IMR-90 (cell line): ENCODE measurements around the gene TXNDC11. TPM values are rescaled to one million over a fixed set of nuclear protein-coding genes. Genes with fewer than 3 reads are reported as not detected.
A peak's percentile ranks its signal among the peaks of the same experiment; 100 is the strongest.

Experiments
- ATAC-seq: fragments of 200-7000 bp; cut with Tn5 transposase; 2 replicates; pipeline ENCODE4 v1.9.1; 2020; ENCODE audit warnings: low read depth, mild to moderate bottlenecking, moderate library complexity
- BruUV-seq: library from RNA; stranded (reverse); fragments of 400-500 nt; replicated peaks from 2 replicates; lab custom pipeline; 2021; lab: Mats Ljungman, UMichigan
- CTCF ChIA-PET: fragments of 300-600 bp; formaldehyde crosslinking; extraction: SDS; loops from one replicate; lab custom pipeline; 2021; ENCODE audit warnings: antibody characterized with exemption; lab: Yijun Ruan, JAX
- POLR2A ChIA-PET: fragments of 300-600 bp; sonication (Branson Sonifier 250); formaldehyde crosslinking; loops from one replicate; lab custom pipeline; 2022; ENCODE audit warnings: antibody characterized with exemption; ENCODE audit not compliant: unreplicated experiment; lab: Charles Lee
- DNase-seq: peaks from one replicate; pipeline ENCODE4 v3.0.0; 2013
- H2AFZ ChIP-seq: replicated peaks from 2 replicates; pipeline ENCODE3; 2013; ENCODE audit warnings: low read length, mild to moderate bottlenecking; ENCODE audit not compliant: poor library complexity
- H2AK5ac ChIP-seq: 2 replicates; pipeline ENCODE4 v1.6.1; 2013; ENCODE audit warnings: low read depth, low read length, inconsistent platforms
- H2AK9ac ChIP-seq: replicated peaks from 2 replicates; pipeline ENCODE3; 2013; ENCODE audit warnings: mild to moderate bottlenecking, low read depth, low read length, moderate library complexity; ENCODE audit not compliant: poor library complexity
- H2BK120ac ChIP-seq: 2 replicates; pipeline ENCODE4 v1.6.1; 2013; ENCODE audit warnings: low read depth, low read length, inconsistent platforms
- H2BK15ac ChIP-seq: 3 replicates; pipeline ENCODE4 v1.6.1; 2013; ENCODE audit warnings: low read depth, low read length, inconsistent platforms
- H2BK20ac ChIP-seq: 2 replicates; pipeline ENCODE4 v1.6.1; 2013; ENCODE audit warnings: low read depth, mild to moderate bottlenecking, inconsistent platforms, low read length, moderate library complexity
- H2BK5ac ChIP-seq: 2 replicates; pipeline ENCODE4 v1.6.1; 2013; ENCODE audit warnings: mild to moderate bottlenecking, low read depth, low read length, inconsistent platforms; ENCODE audit not compliant: poor library complexity, severe bottlenecking
- H3K14ac ChIP-seq: replicated peaks from 2 replicates; pipeline ENCODE4 v1.6.1; 2013; ENCODE audit warnings: low read depth, low read length, inconsistent platforms
- H3K18ac ChIP-seq: 2 replicates; pipeline ENCODE4 v1.6.1; 2013; ENCODE audit warnings: low read depth, low read length, control low read depth
- H3K23ac ChIP-seq: 2 replicates; pipeline ENCODE4 v1.6.1; 2013; ENCODE audit warnings: low read depth, low read length, inconsistent platforms
- H3K27ac ChIP-seq: 2 replicates; pipeline ENCODE4 v1.5.1; 2013; ENCODE audit warnings: mild to moderate bottlenecking, control low read depth, low read length; ENCODE audit not compliant: insufficient read depth
- H3K27me3 ChIP-seq: 2 replicates; pipeline ENCODE4 v1.6.1; 2013; ENCODE audit warnings: low read length; ENCODE audit not compliant: control insufficient read depth, insufficient read depth
- H3K36me3 ChIP-seq: 2 replicates; pipeline ENCODE4 v1.6.1; 2013; ENCODE audit warnings: low read length, mixed read lengths; ENCODE audit not compliant: control insufficient read depth, insufficient read depth
- H3K4ac ChIP-seq: 2 replicates; pipeline ENCODE4 v1.6.1; 2013; ENCODE audit warnings: low read depth, low read length, inconsistent platforms
- H3K4me1 ChIP-seq: 2 replicates; pipeline ENCODE4 v1.6.1; 2013; ENCODE audit warnings: low read length, mixed read lengths; ENCODE audit not compliant: control insufficient read depth, insufficient read depth
- H3K4me2 ChIP-seq: 2 replicates; pipeline ENCODE4 v1.6.1; 2013; ENCODE audit warnings: low read depth, mild to moderate bottlenecking, control low read depth, low read length, moderate library complexity
- H3K4me3 ChIP-seq: 2 replicates; pipeline ENCODE4 v1.5.1; 2013; ENCODE audit warnings: low read depth, mild to moderate bottlenecking, control low read depth, low read length, moderate library complexity; ENCODE audit not compliant: insufficient read depth
- H3K56ac ChIP-seq: 2 replicates; pipeline ENCODE4 v1.6.1; 2013; ENCODE audit warnings: low read length, inconsistent platforms; ENCODE audit not compliant: insufficient read depth; ENCODE audit errors: extremely low read depth
- H3K79me1 ChIP-seq, 2 experiments: 2 replicates each; pipeline ENCODE4 v1.6.1; 2013; ENCODE audit warnings: low read length in 2 of 2, inconsistent platforms in 1 of 2, low read depth in 1 of 2
- H3K9ac ChIP-seq: 2 replicates; pipeline ENCODE4 v1.6.1; 2013; ENCODE audit warnings: low read depth, low read length, control low read depth
- H3K9me1 ChIP-seq: 2 replicates; pipeline ENCODE4 v1.6.1; 2013; ENCODE audit warnings: low read length, inconsistent platforms; ENCODE audit not compliant: insufficient read depth
- H3K9me3 ChIP-seq: 2 replicates; pipeline ENCODE4 v1.6.1; 2013; ENCODE audit warnings: low read length; ENCODE audit not compliant: control insufficient read depth, insufficient read depth
- H4K20me1 ChIP-seq: 2 replicates; pipeline ENCODE4 v1.6.1; 2013; ENCODE audit warnings: low read length, inconsistent platforms; ENCODE audit not compliant: insufficient read depth
- H4K5ac ChIP-seq: 2 replicates; pipeline ENCODE4 v1.6.1; 2013; ENCODE audit warnings: mild to moderate bottlenecking, low read depth, low read length, control low read depth
- H4K8ac ChIP-seq, 2 experiments: 2 replicates each; pipeline ENCODE4 v1.6.1; 2013; ENCODE audit warnings: low read depth in 2 of 2, low read length in 2 of 2, control low read depth in 1 of 2, inconsistent platforms in 1 of 2
- H4K91ac ChIP-seq: 2 replicates; pipeline ENCODE4 v1.6.1; 2013; ENCODE audit warnings: low read depth, low read length, inconsistent platforms; ENCODE audit not compliant: insufficient read depth
- CEBPB ChIP-seq: IDR thresholded peaks from 2 replicates; pipeline ENCODE4 v1.6.1; 2012; ENCODE audit warnings: low read depth, low read length, improper control_type of control experiment
- CHD1 ChIP-seq: IDR thresholded peaks from 2 replicates; pipeline ENCODE4 v1.6.1; 2012; ENCODE audit warnings: low read depth, low read length, improper control_type of control experiment
- MAZ ChIP-seq: IDR thresholded peaks from 2 replicates; pipeline ENCODE4 v1.6.1; 2012; ENCODE audit warnings: low read depth, mild to moderate bottlenecking, low read length, improper control_type of control experiment, moderate library complexity, borderline replicate concordance
- POLR2A ChIP-seq: IDR thresholded peaks from 2 replicates; pipeline ENCODE4 v1.6.1; 2012; ENCODE audit warnings: mild to moderate bottlenecking, low read depth, low read length
- RCOR1 ChIP-seq: IDR thresholded peaks from 2 replicates; pipeline ENCODE4 v1.6.1; 2012; ENCODE audit warnings: mild to moderate bottlenecking, low read length, improper control_type of control experiment; ENCODE audit not compliant: insufficient replicate concordance
- USF2 ChIP-seq: fragments of 150-350 bp; IDR thresholded peaks from 2 replicates; pipeline ENCODE4 v1.6.1; 2017; ENCODE audit warnings: mild to moderate bottlenecking, antibody characterized with exemption, low read length, low read depth
- WGBS, 2 experiments: methylation state at CpG; one replicate each; pipeline versions ENCODE4 v1.1.5 to v1.1.7; 2013; ENCODE audit warnings: missing lambda C conversion rate in 2 of 2; ENCODE audit not compliant: insufficient read length in 1 of 2; ENCODE audit errors: extremely low coverage in 2 of 2; 5-methylcytosine and 5-hydroxymethylcytosine counted together
- dilution Hi-C: fragments of 300-500 bp; cut with HindIII; formaldehyde crosslinking; loops from one replicate; pipeline ENCODE4 v1.14.3; 2018; ENCODE audit warnings: low sequenced_read_pairs; ENCODE audit not compliant: unreplicated experiment
- in situ Hi-C: fragments of 300-500 bp; cut with MboI; formaldehyde crosslinking; loops from 3 replicates; pipeline ENCODE4 v1.14.3; 2019; ENCODE audit warnings: low sequenced_read_pairs, inconsistent platforms, mixed read lengths
- intact Hi-C: fragments of 100-400 bp; cut with micrococcal nuclease; formaldehyde crosslinking; loops from 2 replicates; pipeline ENCODE4 v1.10.0; 2022
- polyA plus RNA-seq, 3 experiments: library from polyadenylated mRNA; depleted of rRNA; stranded (reverse); fragments of >200 nt; gene quantifications; 2 replicates each; pipeline ENCODE4 v1.2.3, GENCODE V29; 2012; ENCODE audit warnings: low replicate concordance in 1 of 3
- total RNA-seq: library from RNA; depleted of rRNA; stranded (reverse); fragments of >200 nt; gene quantifications from 2 replicates; pipeline ENCODE4 v1.2.3, GENCODE V29; 2012
- TF ChIP-seq, protein P1 (sequence below): fragments of 150-350 bp; IDR thresholded peaks from 2 replicates; pipeline ENCODE4 v1.6.1; 2016; ENCODE audit warnings: low read depth, mild to moderate bottlenecking, low read length, moderate library complexity, borderline replicate concordance

TXNDC11 gene
- total and polyA plus RNA-seq, 2 of the 4 experiments (the other 2 are of a cell fraction): 25.3 to 42.9 TPM

DNA sequence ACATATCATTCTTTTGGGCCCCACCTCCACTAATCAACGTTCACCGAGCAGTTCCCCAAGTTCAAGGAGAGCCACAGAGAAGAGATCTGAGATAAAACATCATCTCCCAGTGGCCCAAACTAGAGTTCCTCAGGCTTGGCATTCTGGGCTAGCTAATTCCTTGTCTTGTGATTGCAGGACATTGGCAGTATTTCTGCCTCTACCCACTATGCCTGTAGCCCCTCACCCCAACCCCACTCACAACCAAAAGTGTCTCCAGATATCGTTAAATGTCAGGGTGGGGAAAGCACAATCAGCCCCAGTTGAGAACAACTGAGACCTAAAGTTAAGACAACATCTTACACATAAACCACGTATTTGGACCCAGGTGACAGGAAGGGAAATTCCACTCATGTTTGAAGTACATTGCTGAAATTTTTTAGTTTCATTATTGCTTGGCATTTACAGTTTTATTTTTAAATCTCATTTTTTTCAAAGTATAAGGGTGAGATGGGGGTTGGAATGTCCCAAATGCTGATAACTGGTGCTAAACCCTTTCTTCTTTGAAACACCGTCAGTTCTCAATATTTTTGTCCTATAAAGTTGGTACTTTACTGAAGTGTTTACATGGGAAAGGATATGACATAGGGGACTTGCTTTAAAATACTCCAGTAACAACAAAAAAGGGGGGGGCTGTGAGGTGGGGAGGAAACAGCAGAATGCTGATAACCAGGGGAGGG is 40.8 kb upstream of the TXNDC11 start:
- H3K14ac ChIP-seq: peak overlapping the region; percentile 95
- peak overlapping the region; percentile 94 for H2AK9ac ChIP-seq
- H3K4ac ChIP-seq: peak overlapping the region; percentile 99
- no peaks in the 10 kb centered on the region for H3K9me3 ChIP-seq
- peak overlapping the region; percentile 28; the same call in 1 of the 2 replicates for H3K4me3 ChIP-seq
- H2AK5ac ChIP-seq: peak overlapping the region; percentile 93
- in situ Hi-C loops (no loop called here), intact Hi-C loops (no loop called here), dilution Hi-C loops (no loop called here)
- H2BK15ac ChIP-seq: peak overlapping the region; percentile 89
- H3K18ac ChIP-seq: peak overlapping the region; percentile 97
- BruUV-seq: no TSS peak
- H3K4me1 ChIP-seq: peaks cover 27% of the 10 kb centered on the region
- peak; percentile 45 for DNase-seq
- peak overlapping the region; percentile 92 for H3K27ac ChIP-seq
- H2BK5ac ChIP-seq: peak overlapping the region; percentile 99
- H3K27me3 ChIP-seq: no peaks in the 10 kb centered on the region
- H3K36me3 ChIP-seq: 0 out of 2 replicates have a peak, but pooled peaks cover 1% of the 10 kb centered on the region
- peak overlapping the region; percentile 30 to 95; a peak in 3 of 4 replicates for H4K8ac ChIP-seq
- peak overlapping the region; percentile 95 for H4K5ac ChIP-seq
- peak overlapping the region; percentile 56 for H3K9ac ChIP-seq
- ATAC-seq: peak; percentile 43
- peak overlapping the region; percentile 88 for H3K56ac ChIP-seq
- H3K79me1 ChIP-seq: peaks cover 12 to 67% of the 10 kb centered on the region in 2 experiments
- no CpG with 5 or more reads among the region's 5 CpGs for WGBS, 2 experiments
- peak overlapping the region; percentile 97 for H3K23ac ChIP-seq
- H4K91ac ChIP-seq: peak overlapping the region; percentile 92
- H2AFZ ChIP-seq: peak overlapping the region; percentile 63
- peak overlapping the region; percentile 96 for H2BK120ac ChIP-seq
- H4K20me1 ChIP-seq: peaks cover 17% of the 10 kb centered on the region
- H2BK20ac ChIP-seq: peak overlapping the region; percentile 91
- H3K9me1 ChIP-seq: peaks cover 11% of the 10 kb centered on the region
- POLR2A ChIA-PET: no interaction called here
- TF ChIP-seq USF2: no peak
- TF ChIP-seq MAZ: no peak
- no peak for TF ChIP-seq CEBPB
- no peak for TF ChIP-seq POLR2A
- no peak for TF ChIP-seq CHD1
- TF ChIP-seq, protein P1, sequence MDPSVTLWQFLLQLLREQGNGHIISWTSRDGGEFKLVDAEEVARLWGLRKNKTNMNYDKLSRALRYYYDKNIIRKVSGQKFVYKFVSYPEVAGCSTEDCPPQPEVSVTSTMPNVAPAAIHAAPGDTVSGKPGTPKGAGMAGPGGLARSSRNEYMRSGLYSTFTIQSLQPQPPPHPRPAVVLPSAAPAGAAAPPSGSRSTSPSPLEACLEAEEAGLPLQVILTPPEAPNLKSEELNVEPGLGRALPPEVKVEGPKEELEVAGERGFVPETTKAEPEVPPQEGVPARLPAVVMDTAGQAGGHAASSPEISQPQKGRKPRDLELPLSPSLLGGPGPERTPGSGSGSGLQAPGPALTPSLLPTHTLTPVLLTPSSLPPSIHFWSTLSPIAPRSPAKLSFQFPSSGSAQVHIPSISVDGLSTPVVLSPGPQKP: no peak
- no peak for TF ChIP-seq RCOR1
- CTCF ChIA-PET: no interaction called here
- peak overlapping the region; percentile 84 for H3K4me2 ChIP-seq
